ENCODE measurements around the gene GRK3.

DNA sequence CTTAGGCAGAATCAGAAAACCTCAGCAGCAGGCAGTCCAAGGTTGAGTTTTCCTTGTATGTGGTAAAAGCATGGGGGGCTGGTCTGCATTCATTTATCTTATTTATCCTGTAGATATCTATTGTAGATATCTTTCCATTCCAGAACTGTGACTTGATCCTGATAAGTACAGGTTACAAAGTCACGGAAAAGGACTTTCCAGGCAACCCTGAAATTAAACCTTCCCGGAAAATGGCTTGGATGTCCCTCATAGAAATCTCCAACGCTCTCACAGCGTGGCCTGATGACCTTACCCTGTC lies 128.7 kb downstream of the GRK3 start:
- TF ChIP-seq, protein P1, sequence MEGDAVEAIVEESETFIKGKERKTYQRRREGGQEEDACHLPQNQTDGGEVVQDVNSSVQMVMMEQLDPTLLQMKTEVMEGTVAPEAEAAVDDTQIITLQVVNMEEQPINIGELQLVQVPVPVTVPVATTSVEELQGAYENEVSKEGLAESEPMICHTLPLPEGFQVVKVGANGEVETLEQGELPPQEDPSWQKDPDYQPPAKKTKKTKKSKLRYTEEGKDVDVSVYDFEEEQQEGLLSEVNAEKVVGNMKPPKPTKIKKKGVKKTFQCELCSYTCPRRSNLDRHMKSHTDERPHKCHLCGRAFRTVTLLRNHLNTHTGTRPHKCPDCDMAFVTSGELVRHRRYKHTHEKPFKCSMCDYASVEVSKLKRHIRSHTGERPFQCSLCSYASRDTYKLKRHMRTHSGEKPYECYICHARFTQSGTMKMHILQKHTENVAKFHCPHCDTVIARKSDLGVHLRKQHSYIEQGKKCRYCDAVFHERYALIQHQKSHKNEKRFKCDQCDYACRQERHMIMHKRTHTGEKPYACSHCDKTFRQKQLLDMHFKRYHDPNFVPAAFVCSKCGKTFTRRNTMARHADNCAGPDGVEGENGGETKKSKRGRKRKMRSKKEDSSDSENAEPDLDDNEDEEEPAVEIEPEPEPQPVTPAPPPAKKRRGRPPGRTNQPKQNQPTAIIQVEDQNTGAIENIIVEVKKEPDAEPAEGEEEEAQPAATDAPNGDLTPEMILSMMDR (conservative IDR thresholded peaks at IDR 0.05 in 1 of 2, IDR thresholded peaks at IDR 0.05 in 1 of 2; ENCODE audit: extremely low read depth in 1 of 2, insufficient read depth in 1 of 2, low read depth in 1 of 2, low read length in 2 of 2), result no peak
- no peak for TF ChIP-seq EZH2 (IDR thresholded peaks at IDR 0.05; ENCODE audit: borderline replicate concordance, low read length)

All from mammary epithelial cell (primary cell).